T-helper 2 cell treated with Interferon-gamma antibody and Interleukin-4, amounts not matched to agents 5 μg/mL and 100 μg/mL, for 36 hours (primary cell): Measurements from ENCODE around the gene SLC4A7.

Source experiments
- DNase-seq: peaks from one replicate; pipeline ENCODE4 v3.0.0; 2021; ENCODE audit warnings: low spot score
- H3K27ac Mint-ChIP-seq: one replicate; pipeline ENCODE4 v1.8.0; 2021; ENCODE audit warnings: mild to moderate bottlenecking, mixed read lengths
- H3K27me3 Mint-ChIP-seq: one replicate; pipeline ENCODE4 v1.8.0; 2021; ENCODE audit warnings: low read depth, mixed read lengths
- H3K36me3 Mint-ChIP-seq: one replicate; pipeline ENCODE4 v1.8.0; 2021; ENCODE audit warnings: low read depth, mixed read lengths
- H3K4me1 Mint-ChIP-seq: one replicate; pipeline ENCODE4 v1.8.0; 2021; ENCODE audit warnings: low read depth, mixed read lengths
- H3K4me3 Mint-ChIP-seq: one replicate; pipeline ENCODE4 v1.8.0; 2022; ENCODE audit warnings: mild to moderate bottlenecking, moderate library complexity, mixed read lengths
- H3K9me3 Mint-ChIP-seq: one replicate; pipeline ENCODE4 v1.8.0; 2021; ENCODE audit warnings: mixed read lengths

SLC4A7 gene

GRCh38 chr3:27507111-27507510, 22.9 kb upstream of the SLC4A7 start:
- DNase-seq, result no peak
- Mint-ChIP-seq H3K4me3 (no peak overlapping the region), H3K4me1 (peaks cover 2% of the 10 kb centered on the region), H3K27ac (no peak overlapping the region), H3K9me3 (no peaks in the 10 kb centered on the region), H3K27me3 (no peaks in the 10 kb centered on the region), H3K36me3 (no peaks in the 10 kb centered on the region)

- no peak for DNase-seq
- Mint-ChIP-seq H3K27ac (no peak overlapping the region), H3K4me1 (peaks cover 2% of the 10 kb centered on the region), H3K27me3 (no peaks in the 10 kb centered on the region), H3K9me3 (no peaks in the 10 kb centered on the region), H3K4me3 (no peak overlapping the region), H3K36me3 (no peaks in the 10 kb centered on the region)
These were observed 20.6 kb upstream of the SLC4A7 start for GRCh38 chr3:27504749-27505148.

GRCh38 chr3:27503526-27503925, 19.3 kb upstream of the SLC4A7 start:
- no peak overlapping the region for H3K27ac Mint-ChIP-seq
- H3K36me3 Mint-ChIP-seq, result no peaks in the 10 kb centered on the region
- no peaks in the 10 kb centered on the region for H3K9me3 Mint-ChIP-seq
- no peak for DNase-seq
- no peak overlapping the region for H3K4me3 Mint-ChIP-seq
- no peaks in the 10 kb centered on the region for H3K27me3 Mint-ChIP-seq
- H3K4me1 Mint-ChIP-seq, result peaks cover 2% of the 10 kb centered on the region

- H3K27ac Mint-ChIP-seq, result no peak overlapping the region
- H3K4me1 Mint-ChIP-seq, result peaks cover 3% of the 10 kb centered on the region
- no peak for DNase-seq
- no peak overlapping the region for H3K4me3 Mint-ChIP-seq
- H3K36me3 Mint-ChIP-seq, result no peaks in the 10 kb centered on the region
- H3K9me3 Mint-ChIP-seq, result no peaks in the 10 kb centered on the region
- H3K27me3 Mint-ChIP-seq, result no peaks in the 10 kb centered on the region
These were observed 17.6 kb upstream of the SLC4A7 start for GRCh38 chr3:27501759-27502158.

GRCh38 chr3:27500986-27501385, 16.8 kb upstream of the SLC4A7 start:
- Mint-ChIP-seq H3K9me3 (no peaks in the 10 kb centered on the region), H3K4me1 (peaks cover 9% of the 10 kb centered on the region), H3K27ac (no peak overlapping the region), H3K27me3 (no peaks in the 10 kb centered on the region), H3K36me3 (no peaks in the 10 kb centered on the region), H3K4me3 (no peak overlapping the region)
- no peak for DNase-seq

- Mint-ChIP-seq H3K4me3 (no peak overlapping the region), H3K9me3 (no peaks in the 10 kb centered on the region), H3K27ac (no peak overlapping the region), H3K27me3 (no peaks in the 10 kb centered on the region), H3K36me3 (no peaks in the 10 kb centered on the region), H3K4me1 (peaks cover 9% of the 10 kb centered on the region)
- no peak for DNase-seq
These were observed 15.9 kb upstream of the SLC4A7 start for GRCh38 chr3:27500035-27500434.

GRCh38 chr3:27494784-27495183, 10.6 kb upstream of the SLC4A7 start:
- no peak overlapping the region for H3K4me3 Mint-ChIP-seq
- no peak for DNase-seq
- no peaks in the 10 kb centered on the region for H3K9me3 Mint-ChIP-seq
- H3K36me3 Mint-ChIP-seq, result no peaks in the 10 kb centered on the region
- no peak overlapping the region for H3K27ac Mint-ChIP-seq
- peaks cover 2% of the 10 kb centered on the region for H3K27me3 Mint-ChIP-seq
- peaks cover 7% of the 10 kb centered on the region for H3K4me1 Mint-ChIP-seq

- DNase-seq, result no peak
- no peak overlapping the region for H3K4me3 Mint-ChIP-seq
These were observed 4.6 kb upstream of the SLC4A7 start for GRCh38 chr3:27488821-27489220.

GRCh38 chr3:27487383-27487782, 3.2 kb upstream of the SLC4A7 start:
- Mint-ChIP-seq H3K27me3 (no peaks in the 10 kb centered on the region), H3K9me3 (no peaks in the 10 kb centered on the region), H3K4me1 (peaks cover 5% of the 10 kb centered on the region), H3K27ac (no peak overlapping the region), H3K4me3 (no peak overlapping the region), H3K36me3 (peaks cover 9% of the 10 kb centered on the region)
- DNase-seq, result no peak

More at GRCh38 chr3:27488821-27489220, 4.6 kb upstream of the SLC4A7 start:
- no peaks in the 10 kb centered on the region for H3K9me3 Mint-ChIP-seq
- no peak overlapping the region for H3K27ac Mint-ChIP-seq
- H3K36me3 Mint-ChIP-seq, result no peaks in the 10 kb centered on the region
- H3K4me1 Mint-ChIP-seq, result no peaks in the 10 kb centered on the region
- H3K27me3 Mint-ChIP-seq, result peaks cover 2% of the 10 kb centered on the region

GRCh38 chr3:27486336-27486735, 2.2 kb upstream of the SLC4A7 start:
- Mint-ChIP-seq H3K4me1 (peaks cover 13% of the 10 kb centered on the region), H3K4me3 (peak overlapping the region; percentile 39), H3K27ac (no peak overlapping the region), H3K9me3 (no peaks in the 10 kb centered on the region), H3K36me3 (peaks cover 17% of the 10 kb centered on the region), H3K27me3 (no peaks in the 10 kb centered on the region)
- no peak for DNase-seq

GRCh38 chr3:27485866-27486265, 1.7 kb upstream of the SLC4A7 start:
- no peak for DNase-seq
- peaks cover 17% of the 10 kb centered on the region for H3K4me1 Mint-ChIP-seq
- H3K27ac Mint-ChIP-seq, result no peak overlapping the region
- H3K4me3 Mint-ChIP-seq, result no peak overlapping the region
- H3K36me3 Mint-ChIP-seq, result peaks cover 22% of the 10 kb centered on the region
- H3K9me3 Mint-ChIP-seq, result no peaks in the 10 kb centered on the region
- H3K27me3 Mint-ChIP-seq, result no peaks in the 10 kb centered on the region

GRCh38 chr3:27483117-27484014, 818 bp downstream of the SLC4A7 start:
- no peaks in the 10 kb centered on the region for H3K9me3 Mint-ChIP-seq
- peak overlapping the region; percentile 99 for H3K27ac Mint-ChIP-seq
- H3K36me3 Mint-ChIP-seq, result peaks cover 36% of the 10 kb centered on the region
- peak overlapping the region; percentile 99 for H3K4me3 Mint-ChIP-seq
- peaks cover 35% of the 10 kb centered on the region for H3K4me1 Mint-ChIP-seq
- peak; percentile 34 for DNase-seq
- H3K27me3 Mint-ChIP-seq, result no peaks in the 10 kb centered on the region

- H3K9me3 Mint-ChIP-seq, result peaks cover 14% of the 10 kb centered on the region
- H3K27ac Mint-ChIP-seq, result peak overlapping the region; percentile 90
- no peaks in the 10 kb centered on the region for H3K27me3 Mint-ChIP-seq
- no peak for DNase-seq
- peaks cover 49% of the 10 kb centered on the region for H3K4me1 Mint-ChIP-seq
- H3K36me3 Mint-ChIP-seq, result peaks cover 64% of the 10 kb centered on the region
- peak overlapping the region; percentile 72 for H3K4me3 Mint-ChIP-seq
These were observed 4.2 kb downstream of the SLC4A7 start for GRCh38 chr3:27479806-27480543.

GRCh38 chr3:27471923-27472550, 12.1 kb downstream of the SLC4A7 start:
- Mint-ChIP-seq H3K4me1 (peaks cover 28% of the 10 kb centered on the region), H3K9me3 (peaks cover 9% of the 10 kb centered on the region), H3K27ac (no peak overlapping the region), H3K27me3 (no peaks in the 10 kb centered on the region), H3K36me3 (peaks cover 38% of the 10 kb centered on the region), H3K4me3 (no peak overlapping the region)
- no peak for DNase-seq
